Aorta (tissue), 5 donors: ENCODE results near the gene ZNF428. TPM values are rescaled to one million over a fixed set of nuclear protein-coding genes. Genes with fewer than 3 reads are reported as not detected.
"Not testable (repeated sequence)": the region's sequence is repeated elsewhere in the genome, so short reads cannot be mapped to it uniquely, and the experiment has no call there.

Experiments used
- ATAC-seq: fragments of 200-7000 bp; cut with Tn5 transposase; one replicate; pipeline ENCODE4 v1.9.1; 2022; ENCODE audit warnings: moderate library complexity; ENCODE audit not compliant: low FRiP score
- DNase-seq, 2 donors: peaks; one replicate each; pipeline ENCODE4 v3.0.0-alpha.2; 2020
- H3K27ac ChIP-seq, 2 donors: one replicate each; pipeline ENCODE4 v1.5.1; 2013; ENCODE audit warnings: low read length in 2 of 2, mild to moderate bottlenecking in 2 of 2, moderate library complexity in 2 of 2, control low read depth in 1 of 2, inconsistent platforms in 1 of 2, low read depth in 1 of 2
- H3K27me3 ChIP-seq, 2 donors: one replicate each; pipeline ENCODE4 v1.6.1; 2013; ENCODE audit warnings: control low read depth in 1 of 2, low read length in 1 of 2, mild to moderate bottlenecking in 1 of 2, moderate library complexity in 1 of 2; ENCODE audit not compliant: insufficient read depth in 2 of 2, control insufficient read depth in 1 of 2
- H3K36me3 ChIP-seq, 2 donors: one replicate each; pipeline ENCODE4 v1.6.1; 2013; ENCODE audit warnings: control low read depth in 1 of 2, low read length in 1 of 2, mild to moderate bottlenecking in 1 of 2; ENCODE audit not compliant: insufficient read depth in 2 of 2, control insufficient read depth in 1 of 2
- H3K4me1 ChIP-seq, 2 donors: one replicate each; pipeline ENCODE4 v1.6.1; 2013; ENCODE audit warnings: low read length in 2 of 2, control low read depth in 1 of 2, mild to moderate bottlenecking in 1 of 2, moderate library complexity in 1 of 2; ENCODE audit not compliant: insufficient read depth in 2 of 2, control insufficient read depth in 1 of 2
- H3K4me3 ChIP-seq, 2 donors: one replicate each; pipeline ENCODE4 v1.5.1; 2013; ENCODE audit warnings: low read length in 2 of 2, control low read depth in 1 of 2, mild to moderate bottlenecking in 1 of 2
- H3K9me3 ChIP-seq: one replicate; pipeline ENCODE4 v1.6.1; 2013; ENCODE audit warnings: mild to moderate bottlenecking, low read length; ENCODE audit not compliant: control insufficient read depth
- WGBS, 2 donors: extraction: QIAGEN DNeasy Blood & Tissue Kit; methylation state at CpG; one replicate each; pipeline ENCODE4 v1.1.7; 2013; 5-methylcytosine and 5-hydroxymethylcytosine counted together
- intact Hi-C, 2 donors: fragments of 100-400 bp; cut with DNase I; formaldehyde crosslinking; loops; one replicate each; pipeline versions ENCODE4 v1.14.2 to v1.15.0; 2022
- polyA plus RNA-seq, 2 donors: library from polyadenylated mRNA; stranded (reverse); fragments of 200-250 nt; gene quantifications; one replicate each; pipeline ENCODE4 v1.2.3, GENCODE V29; 2013
- total RNA-seq, 2 donors: library from RNA; stranded (reverse); fragmentation: NEBNext Ultra II Directional; extraction: Animal tissue kit (Norgen Biotek cat#: 25700); gene quantifications; one replicate each; pipeline ENCODE4 v1.2.1, GENCODE V29; 2021
- donor health status: healthy with polysubstance abuse.
- donor health status: Bipolar disorder and iron deficiency.
- donor health status: DM: no; HTN: no; CAD: no.
- donor health status: DM: no; HTN: no; CAD: no.
- donor health status: DM: yes; HTN: yes; CAD: no.

Gene ZNF428
- total and polyA plus RNA-seq, 4 donors, result 26.2 to 54.2 (median 35.8) TPM

- intact Hi-C loops, result no loop called here
- Histone ChIP-seq H3K27me3 (no peaks in the 10 kb centered on the region), H3K27ac (no peak overlapping the region), H3K4me1 (no peaks in the 10 kb centered on the region), H3K36me3 (no peaks in the 10 kb centered on the region), H3K9me3 (no peaks in the 10 kb centered on the region), H3K4me3 (no peak overlapping the region)
- no peak for ATAC-seq
- 78 to 81% methylated on average over 14 of the region's 14 CpGs for WGBS, 2 donors
- DNase-seq, result no peak
Measured at GRCh38 chr19:43636121-43636683, 16.8 kb upstream of the ZNF428 start.

GRCh38 chr19:43635561-43635940, 16.1 kb upstream of the ZNF428 start:
- intact Hi-C loops, H3K4me3 ChIP-seq, H3K9me3 ChIP-seq, H3K4me1 ChIP-seq, DNase-seq, H3K27ac ChIP-seq, H3K27me3 ChIP-seq, ATAC-seq, H3K36me3 ChIP-seq: not testable (repeated sequence)
- WGBS, 2 donors, result 43 to 55% methylated on average over 2 of the region's 2 CpGs

- intact Hi-C loops, result no loop called here
- DNase-seq, result no peak
- H3K36me3 ChIP-seq, result no peaks in the 10 kb centered on the region
- H3K4me3 ChIP-seq, result no peak overlapping the region
- 23 to 29% methylated on average over 17 of the region's 17 CpGs for WGBS, 2 donors
- H3K9me3 ChIP-seq, result no peaks in the 10 kb centered on the region
- no peaks in the 10 kb centered on the region for H3K27me3 ChIP-seq
- H3K4me1 ChIP-seq, result no peaks in the 10 kb centered on the region
- H3K27ac ChIP-seq, result no peak overlapping the region
- ATAC-seq, result no peak
Measured at GRCh38 chr19:43634872-43635560, 15.6 kb upstream of the ZNF428 start.

GRCh38 chr19:43634506-43634871, 15.1 kb upstream of the ZNF428 start:
- ATAC-seq (no peak), DNase-seq (no peak)
- no peaks in the 10 kb centered on the region for H3K4me1 ChIP-seq
- WGBS, 2 donors, result 34 to 41% methylated on average over 4 to 5 of the region's 5 CpGs
- H3K36me3 ChIP-seq, result no peaks in the 10 kb centered on the region
- no peaks in the 10 kb centered on the region for H3K27me3 ChIP-seq
- no peaks in the 10 kb centered on the region for H3K9me3 ChIP-seq
- intact Hi-C loops, result no loop called here
- no peak overlapping the region for H3K27ac ChIP-seq
- no peak overlapping the region for H3K4me3 ChIP-seq

GRCh38 chr19:43634068-43634467, 14.6 kb upstream of the ZNF428 start:
- no peaks in the 10 kb centered on the region for H3K27me3 ChIP-seq
- DNase-seq (no peak), ATAC-seq (no peak)
- H3K27ac ChIP-seq, result no peak overlapping the region
- 80% methylated on average over 5 of the region's 5 CpGs for WGBS, 2 donors
- no peak overlapping the region for H3K4me3 ChIP-seq
- H3K9me3 ChIP-seq, result no peaks in the 10 kb centered on the region
- intact Hi-C loops, result no loop called here
- H3K4me1 ChIP-seq, result no peaks in the 10 kb centered on the region
- no peaks in the 10 kb centered on the region for H3K36me3 ChIP-seq

GRCh38 chr19:43633520-43633919, 14.1 kb upstream of the ZNF428 start:
- ATAC-seq (no peak), DNase-seq (no peak)
- Histone ChIP-seq H3K4me1 (no peaks in the 10 kb centered on the region), H3K9me3 (no peaks in the 10 kb centered on the region), H3K36me3 (no peaks in the 10 kb centered on the region), H3K27ac (no peak overlapping the region), H3K4me3 (no peak overlapping the region), H3K27me3 (no peaks in the 10 kb centered on the region)
- intact Hi-C loops, result no loop called here
- WGBS, 2 donors, result 82 to 84% methylated on average over 4 of the region's 4 CpGs

GRCh38 chr19:43631491-43631890, 12.1 kb upstream of the ZNF428 start:
- ATAC-seq, result no peak
- no peaks in the 10 kb centered on the region for H3K9me3 ChIP-seq

GRCh38 chr19:43628646-43629326, 9.4 kb upstream of the ZNF428 start:
- DNase-seq (no peak), ATAC-seq (no peak)
- no peak overlapping the region for H3K4me3 ChIP-seq
- 90 to 95% methylated on average over 3 of the region's 3 CpGs for WGBS, 2 donors
- H3K4me1 ChIP-seq, result no peaks in the 10 kb centered on the region
- H3K27ac ChIP-seq, result no peak overlapping the region
- intact Hi-C loops, result no loop called here
- H3K9me3 ChIP-seq, result no peaks in the 10 kb centered on the region
- H3K27me3 ChIP-seq, result no peaks in the 10 kb centered on the region
- no peaks in the 10 kb centered on the region for H3K36me3 ChIP-seq

More at GRCh38 chr19:43631491-43631890, 12.1 kb upstream of the ZNF428 start:
- no peaks in the 10 kb centered on the region for H3K4me1 ChIP-seq
- intact Hi-C loops, result no loop called here
- WGBS, 2 donors, result 88 to 91% methylated on average over 5 of the region's 5 CpGs
- H3K36me3 ChIP-seq, result no peaks in the 10 kb centered on the region
- DNase-seq, result no peak
- H3K27me3 ChIP-seq, result no peaks in the 10 kb centered on the region
- no peak overlapping the region for H3K4me3 ChIP-seq
- H3K27ac ChIP-seq, result no peak overlapping the region

GRCh38 chr19:43626838-43627237, 7.4 kb upstream of the ZNF428 start:
- Histone ChIP-seq H3K27ac (no peak overlapping the region), H3K36me3 (no peaks in the 10 kb centered on the region), H3K27me3 (no peaks in the 10 kb centered on the region), H3K9me3 (no peaks in the 10 kb centered on the region), H3K4me1 (no peaks in the 10 kb centered on the region), H3K4me3 (no peak overlapping the region)
- WGBS, 2 donors, result 46 to 55% methylated on average over 17 of the region's 17 CpGs
- intact Hi-C loops, result no loop called here
- ATAC-seq, result no peak
- no peak for DNase-seq
